GM19467 (cell line): Measurements from ENCODE around the gene C2orf49.

ENCODE experiments used
- ATAC-seq: cut with Tn5 transposase; IDR thresholded peaks from one replicate; pipeline ENCODE4 v1.9.1; 2021; ENCODE audit warnings: mild to moderate bottlenecking, moderate library complexity; ENCODE audit not compliant: unreplicated experiment

The C2orf49 gene

DNA sequence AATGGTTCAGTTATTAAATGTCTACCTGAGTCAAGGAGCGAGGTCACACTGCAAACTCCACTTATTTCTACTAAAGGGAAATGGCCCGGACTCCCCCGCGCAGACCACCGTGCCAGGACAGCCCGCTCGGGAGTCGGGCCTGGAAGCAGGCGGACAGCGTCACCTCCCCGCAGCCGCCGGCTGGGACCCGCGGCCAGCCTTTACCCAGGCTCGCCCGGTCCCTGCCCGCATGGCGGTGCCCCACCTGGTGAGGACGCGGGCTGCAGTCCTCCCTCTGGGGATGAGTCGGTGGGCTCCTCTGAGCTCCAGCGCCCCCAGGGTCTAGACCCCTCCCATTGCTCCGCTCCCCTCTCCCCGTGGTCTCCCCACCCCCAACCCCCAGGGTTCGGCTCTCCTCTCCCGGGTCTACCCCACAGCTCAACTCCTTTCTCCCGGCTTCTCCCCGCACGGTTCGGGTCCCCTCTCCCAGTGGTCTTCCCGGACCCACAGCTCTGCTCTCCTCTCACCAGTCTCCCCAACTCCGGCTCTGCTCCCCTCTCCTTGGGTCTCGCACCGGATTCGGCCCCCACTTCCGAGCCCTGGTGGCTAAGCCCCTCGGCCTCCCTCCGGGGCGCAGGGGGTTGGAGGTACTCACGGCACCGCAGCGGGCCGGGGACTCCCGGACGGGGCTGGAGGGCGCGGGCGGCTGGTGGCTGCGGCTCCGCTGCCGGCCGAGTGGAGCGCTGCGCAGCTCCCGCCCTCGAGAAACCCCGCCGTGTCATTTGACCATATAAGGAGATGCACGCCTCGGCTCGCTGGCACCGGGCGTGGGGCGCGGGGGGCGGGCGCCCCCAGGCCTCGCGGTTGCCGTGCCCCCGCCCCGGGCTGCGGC, 61.2 kb downstream of the C2orf49 start, which contains the start of gene FHL2:
TSS of gene FHL2 (minus strand) at position 716 of the 871 bp plus-strand sequence. CDS start 12,535 bp downstream, outside the sequence.
- peak; percentile 98 for ATAC-seq
